Measurements from ENCODE around the gene PPP1R15A. TPM values are rescaled to one million over a fixed set of nuclear protein-coding genes. Genes with fewer than 3 reads are reported as not detected.
A peak's percentile ranks its signal among the peaks of the same experiment; 100 is the strongest.
"Not testable (repeated sequence)": the region's sequence is repeated elsewhere in the genome, so short reads cannot be mapped to it uniquely, and the experiment has no call there.

PPP1R15A gene
- total RNA-seq, 1 experiment from 2014 or later = 49.4 TPM

DNA sequence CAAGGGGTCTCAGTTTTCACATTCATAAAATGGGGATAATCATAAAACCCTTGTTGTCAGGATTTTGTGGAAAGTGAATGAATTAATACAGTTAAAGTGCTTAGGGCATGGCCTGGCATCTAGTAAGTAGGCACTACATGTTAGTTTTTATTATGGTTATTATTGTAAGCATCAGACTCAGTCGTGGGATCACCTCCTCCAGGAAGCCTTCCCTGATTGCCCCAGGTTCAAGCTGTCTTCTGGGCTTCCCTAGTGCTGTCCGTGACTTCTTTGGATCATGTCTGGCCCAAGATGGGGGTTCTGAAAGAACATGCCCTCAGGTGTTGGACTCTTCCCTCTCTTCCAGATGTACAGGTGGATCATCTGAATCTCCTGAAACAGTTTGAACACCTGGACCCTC lies 38.6 kb downstream of the PPP1R15A start:
- no peak for DNase-seq (ENCODE audit: low read depth)

DNA sequence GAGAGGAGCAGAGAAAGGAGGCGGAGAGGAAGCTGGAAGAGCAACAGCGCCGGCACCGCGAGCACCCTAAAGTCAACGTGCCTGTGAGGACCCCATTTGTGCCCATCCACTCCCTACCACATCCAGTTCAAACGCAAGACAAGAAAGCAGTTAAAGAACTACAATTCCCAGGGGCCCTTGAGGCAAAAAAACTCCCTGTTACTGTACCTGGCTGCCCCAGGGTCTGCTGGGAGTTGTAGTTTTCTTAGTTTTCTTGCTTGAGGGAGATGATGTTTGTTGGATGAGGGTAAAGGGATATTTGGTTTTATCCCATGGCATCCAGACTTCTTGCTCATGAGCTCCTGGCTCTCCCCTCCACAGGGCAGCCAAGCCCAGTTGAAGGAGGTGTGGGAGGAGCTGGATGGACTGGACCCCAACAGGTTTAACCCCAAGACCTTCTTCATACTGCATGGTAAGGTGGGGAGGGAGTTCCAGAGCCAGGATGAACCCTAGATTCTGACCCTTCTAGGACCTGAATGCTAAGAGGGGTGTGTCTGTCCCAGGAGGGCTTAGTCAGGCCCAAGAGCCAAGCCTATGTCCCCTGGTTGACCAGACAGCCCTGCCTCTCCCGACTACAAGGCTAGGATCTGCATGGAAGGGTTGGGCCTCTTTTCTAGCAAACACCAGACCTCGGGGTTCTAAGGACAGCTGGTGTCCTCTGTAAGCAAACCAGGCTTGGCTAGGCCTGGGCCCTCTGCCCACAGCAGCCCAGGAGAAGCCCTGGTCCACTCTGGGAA lies 41.1 kb downstream of the PPP1R15A start:
- no peak for DNase-seq (ENCODE audit: low read depth)

DNA sequence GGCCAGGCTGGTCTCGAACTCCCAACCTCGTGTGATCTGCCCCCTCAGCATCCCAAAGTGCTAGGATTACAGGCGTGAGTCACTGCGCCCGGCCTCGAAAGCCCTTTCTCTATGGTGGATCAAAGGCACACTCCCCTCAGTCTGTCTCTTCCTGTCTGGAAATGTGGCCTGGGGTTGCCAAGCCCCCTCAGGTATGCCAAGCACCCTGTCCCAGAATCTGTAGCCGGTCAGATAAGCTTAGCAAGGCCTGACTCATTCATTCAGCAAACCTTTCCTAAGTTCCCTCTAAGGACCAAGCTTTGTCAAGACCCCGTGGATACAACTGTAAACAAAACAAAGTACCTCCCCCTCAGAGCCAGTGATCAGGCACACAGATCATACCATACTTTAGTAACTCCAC lies 42.0 kb downstream of the PPP1R15A start:
- DNase-seq (ENCODE audit: low read depth) = no peak

DNA sequence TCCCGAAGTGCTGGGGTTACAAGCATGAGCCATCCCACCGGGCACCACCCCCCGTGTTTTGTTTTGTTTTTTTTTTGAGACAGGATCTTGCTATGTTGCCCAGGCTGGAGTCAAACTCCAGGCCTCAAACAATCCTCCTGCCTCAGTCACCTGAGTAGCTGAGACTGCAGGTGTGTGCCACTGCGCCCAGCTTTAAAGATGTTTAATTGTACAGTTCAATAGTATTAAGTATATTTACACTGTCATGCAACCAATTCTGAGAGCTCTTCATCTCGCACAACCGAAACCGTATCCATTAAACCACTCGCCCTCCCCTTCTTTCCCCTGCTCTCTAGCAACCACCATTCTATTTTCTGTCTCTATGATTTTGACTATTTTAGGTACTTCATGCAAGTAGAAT lies 43.5 kb downstream of the PPP1R15A start:
- DNase-seq (ENCODE audit: low read depth) = no peak

DNA sequence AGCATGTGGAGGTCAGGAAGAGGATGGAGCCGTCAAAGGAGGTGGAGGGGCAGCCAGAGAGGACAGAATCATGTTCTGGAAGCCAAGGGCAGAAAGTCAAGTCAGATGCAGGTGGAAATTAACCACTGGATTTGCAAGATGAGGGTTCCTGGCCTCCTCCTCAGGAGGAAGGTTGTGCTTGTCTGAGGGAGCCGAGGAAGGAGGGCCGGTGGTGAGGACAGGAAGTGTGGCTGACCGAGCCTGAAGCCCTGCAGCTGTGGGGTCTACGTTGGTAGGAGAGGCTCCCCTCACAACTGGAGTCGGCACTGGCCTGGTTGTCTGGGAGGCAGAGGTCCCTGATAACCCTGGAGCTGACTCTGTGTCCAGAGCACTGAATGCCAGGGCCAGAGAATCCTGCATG lies 45.9 kb downstream of the PPP1R15A start:
- DNase-seq (ENCODE audit: low read depth) = no peak

DNA sequence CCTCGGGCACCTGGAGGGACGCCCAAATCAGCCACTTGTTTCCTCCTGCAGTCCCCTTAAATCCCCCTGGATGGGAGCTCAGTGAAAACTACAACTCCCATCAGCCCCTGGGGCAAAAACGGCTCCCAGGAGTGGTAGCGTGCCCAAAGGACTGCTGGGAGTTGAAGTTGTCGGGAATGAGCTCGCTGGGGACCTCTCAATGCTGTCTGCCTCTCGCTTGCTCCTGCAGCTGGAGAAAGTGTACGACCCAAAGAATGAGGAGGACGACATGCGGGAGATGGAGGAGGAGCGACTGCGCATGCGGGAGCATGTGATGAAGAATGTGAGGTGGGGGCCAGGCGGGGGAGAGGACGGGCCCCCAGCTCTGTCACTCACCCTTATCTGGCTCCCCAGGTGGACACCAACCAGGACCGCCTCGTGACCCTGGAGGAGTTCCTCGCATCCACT lies 46.6 kb downstream of the PPP1R15A start:
- DNase-seq (ENCODE audit: low read depth) = peak; percentile 32

DNA sequence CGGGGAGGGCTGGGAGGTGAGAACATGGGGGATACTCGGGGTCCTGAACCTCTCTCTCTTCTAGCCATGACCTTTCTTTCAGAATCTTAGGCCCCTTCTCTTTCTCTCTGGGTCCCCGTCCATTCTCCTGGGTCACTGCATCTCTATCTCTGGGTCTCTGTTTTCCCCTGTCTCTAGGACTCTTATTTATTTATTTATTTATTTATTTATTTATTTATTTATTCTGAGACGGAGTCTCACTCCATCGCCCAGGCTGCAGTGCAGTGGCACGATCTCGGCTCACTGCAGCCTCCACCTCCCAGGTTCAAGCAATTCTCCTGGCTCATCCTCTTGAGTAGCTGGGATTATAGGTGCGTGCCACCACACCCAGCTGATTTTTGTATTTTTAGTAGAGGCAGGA lies 47.0 kb downstream of the PPP1R15A start:
- not testable (repeated sequence) for DNase-seq (ENCODE audit: low read depth)

DNA sequence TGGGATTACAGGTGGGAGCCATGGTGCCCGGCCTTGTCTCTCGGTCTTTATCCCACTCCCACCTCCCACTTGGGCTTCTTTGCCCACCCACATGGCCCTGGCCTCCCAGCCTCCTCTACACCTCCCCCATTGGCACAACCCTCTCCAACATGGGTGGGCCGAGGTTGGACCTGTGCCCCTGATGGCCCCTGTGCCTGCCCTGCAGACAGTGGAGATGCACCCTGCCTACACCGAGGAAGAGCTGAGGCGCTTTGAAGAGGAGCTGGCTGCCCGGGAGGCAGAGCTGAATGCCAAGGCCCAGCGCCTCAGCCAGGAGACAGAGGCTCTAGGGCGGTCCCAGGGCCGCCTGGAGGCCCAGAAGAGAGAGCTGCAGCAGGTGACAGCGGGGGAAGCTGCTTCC lies 48.7 kb downstream of the PPP1R15A start:
- DNase-seq (ENCODE audit: low read depth) = no peak

DNA sequence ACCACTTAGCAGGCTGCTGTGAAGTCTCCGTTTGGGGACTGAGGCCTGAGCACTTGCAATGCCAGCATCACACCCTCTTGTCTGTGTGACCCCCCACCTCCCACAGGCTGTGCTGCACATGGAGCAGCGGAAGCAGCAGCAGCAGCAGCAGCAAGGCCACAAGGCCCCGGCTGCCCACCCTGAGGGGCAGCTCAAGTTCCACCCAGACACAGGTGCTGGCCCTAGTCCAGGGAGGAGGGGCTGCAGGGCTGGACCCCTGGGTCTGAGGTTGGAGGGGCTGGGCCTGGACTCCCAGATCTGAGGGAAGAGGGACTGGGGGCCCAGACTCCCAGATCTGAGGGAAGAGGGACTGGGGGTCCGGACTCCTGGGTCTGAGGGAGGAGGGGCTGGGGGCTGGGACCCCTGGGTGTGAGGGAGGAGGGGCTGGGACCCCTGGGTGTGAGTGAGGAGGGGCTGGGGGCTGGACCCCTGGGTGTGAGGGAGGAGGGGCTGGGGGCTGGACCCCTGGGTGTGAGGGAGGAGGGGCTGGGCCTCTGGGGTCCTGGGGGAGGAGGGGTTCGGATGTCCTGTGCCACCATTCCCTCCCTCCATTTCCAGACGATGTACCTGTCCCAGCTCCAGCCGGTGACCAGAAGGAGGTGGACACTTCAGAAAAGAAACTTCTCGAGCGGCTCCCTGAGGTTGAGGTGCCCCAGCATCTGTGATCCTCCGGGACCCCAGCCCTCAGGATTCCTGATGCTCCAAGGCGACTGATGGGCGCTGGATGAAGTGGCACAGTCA lies 49.7 kb downstream of the PPP1R15A start:
- no peak for DNase-seq (ENCODE audit: low read depth)

DNA sequence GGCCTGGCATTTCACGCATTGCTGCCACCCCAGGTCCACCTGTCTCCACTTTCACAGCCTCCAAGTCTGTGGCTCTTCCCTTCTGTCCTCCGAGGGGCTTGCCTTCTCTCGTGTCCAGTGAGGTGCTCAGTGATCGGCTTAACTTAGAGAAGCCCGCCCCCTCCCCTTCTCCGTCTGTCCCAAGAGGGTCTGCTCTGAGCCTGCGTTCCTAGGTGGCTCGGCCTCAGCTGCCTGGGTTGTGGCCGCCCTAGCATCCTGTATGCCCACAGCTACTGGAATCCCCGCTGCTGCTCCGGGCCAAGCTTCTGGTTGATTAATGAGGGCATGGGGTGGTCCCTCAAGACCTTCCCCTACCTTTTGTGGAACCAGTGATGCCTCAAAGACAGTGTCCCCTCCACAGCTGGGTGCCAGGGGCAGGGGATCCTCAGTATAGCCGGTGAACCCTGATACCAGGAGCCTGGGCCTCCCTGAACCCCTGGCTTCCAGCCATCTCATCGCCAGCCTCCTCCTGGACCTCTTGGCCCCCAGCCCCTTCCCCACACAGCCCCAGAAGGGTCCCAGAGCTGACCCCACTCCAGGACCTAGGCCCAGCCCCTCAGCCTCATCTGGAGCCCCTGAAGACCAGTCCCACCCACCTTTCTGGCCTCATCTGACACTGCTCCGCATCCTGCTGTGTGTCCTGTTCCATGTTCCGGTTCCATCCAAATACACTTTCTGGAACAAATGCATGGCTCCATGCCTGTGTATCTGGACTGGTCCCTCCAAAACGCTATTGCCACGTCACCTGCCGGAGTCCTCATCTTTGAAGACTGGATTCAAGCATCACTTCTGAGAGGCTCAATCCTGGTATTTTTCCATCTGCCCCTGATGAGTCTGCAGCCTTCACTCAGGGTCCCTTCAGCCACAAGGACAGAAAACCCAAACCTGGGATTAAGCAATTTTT lies 50.6 kb downstream of the PPP1R15A start:
- no peak for DNase-seq (ENCODE audit: low read depth)

DNA sequence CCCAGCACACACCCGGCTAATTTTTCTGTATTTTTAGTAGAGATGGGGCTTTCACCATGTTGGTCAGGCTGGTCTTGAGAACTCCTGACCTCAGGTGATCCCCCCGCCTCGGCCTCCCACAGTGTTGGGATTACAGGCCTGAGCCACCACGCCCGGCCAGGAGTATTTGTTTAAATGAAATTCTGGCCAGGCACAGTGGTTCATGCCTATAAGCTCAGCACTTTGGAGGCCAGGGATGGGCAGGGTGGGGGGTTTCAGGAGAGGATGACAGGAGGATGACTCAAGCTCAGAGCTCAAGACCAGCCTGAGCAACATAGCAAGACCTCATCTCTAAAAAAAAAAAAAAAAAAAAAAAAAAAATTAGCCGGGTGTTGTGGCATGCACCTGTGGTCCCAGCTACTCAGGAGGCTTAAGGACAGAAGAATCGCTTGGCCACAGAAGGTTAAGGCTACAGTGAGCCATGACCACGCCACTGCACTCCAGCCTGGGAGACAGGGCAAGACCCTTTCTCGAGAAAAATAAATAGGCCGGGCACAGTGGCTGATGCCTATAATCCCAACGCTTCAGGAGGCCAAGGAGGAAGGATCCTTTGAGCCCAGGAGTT lies 53.1 kb downstream of the PPP1R15A start:
- peak; percentile 94 for DNase-seq (ENCODE audit: low read depth)

Other genes with a start within 250 kb of the PPP1R15A start
- gene DBP, start 235.0 kb upstream of the PPP1R15A start, total RNA-seq (2014; rRNA removed; shearing (Covaris generic)) = 10.3 and 11.1 TPM in 2 replicates
- gene CA11, start 226.2 kb upstream of the PPP1R15A start, total RNA-seq (2014; rRNA removed; shearing (Covaris generic)) = 0.77 and 1.4 TPM in 2 replicates
- gene NTN5, start 199.4 kb upstream of the PPP1R15A start, total RNA-seq (2014; rRNA removed; shearing (Covaris generic)) = not detected in 2 replicates
- not detected in 2 replicates for gene FUT2, start 176.4 kb upstream of the PPP1R15A start, total RNA-seq (2014; rRNA removed; shearing (Covaris generic))
- gene MAMSTR, start 152.7 kb upstream of the PPP1R15A start, total RNA-seq (2014; rRNA removed; shearing (Covaris generic)) = 0.35 TPM in 1 of 2 replicates, not detected in the other
- gene RASIP1, start 131.8 kb upstream of the PPP1R15A start, total RNA-seq (2014; rRNA removed; shearing (Covaris generic)) = not detected in 2 replicates
- gene IZUMO1, start 125.5 kb upstream of the PPP1R15A start, total RNA-seq (2014; rRNA removed; shearing (Covaris generic)) = not detected in 2 replicates
- gene FUT1, start 119.8 kb upstream of the PPP1R15A start, total RNA-seq (2014; rRNA removed; shearing (Covaris generic)) = 0.10 TPM in 1 of 2 replicates, not detected in the other
- not detected in 2 replicates for gene FGF21, start 116.9 kb upstream of the PPP1R15A start, total RNA-seq (2014; rRNA removed; shearing (Covaris generic))
- 54.2 and 60.6 TPM in 2 replicates for gene BCAT2, start 61.4 kb upstream of the PPP1R15A start, total RNA-seq (2014; rRNA removed; shearing (Covaris generic))
- not detected in 2 replicates for gene HSD17B14, start 35.9 kb upstream of the PPP1R15A start, total RNA-seq (2014; rRNA removed; shearing (Covaris generic))
- 0.31 TPM in 1 of 2 replicates, not detected in the other for gene PLEKHA4, start 3.8 kb upstream of the PPP1R15A start, total RNA-seq (2014; rRNA removed; shearing (Covaris generic))
- gene TULP2, start 26.3 kb downstream of the PPP1R15A start, total RNA-seq (2014; rRNA removed; shearing (Covaris generic)) = not detected in 2 replicates
- gene NUCB1, start 27.9 kb downstream of the PPP1R15A start, total RNA-seq (2014; rRNA removed; shearing (Covaris generic)) = 107 and 146 TPM in 2 replicates
- 0.57 TPM in 1 of 2 replicates, not detected in the other for gene DHDH, start 61.3 kb downstream of the PPP1R15A start, total RNA-seq (2014; rRNA removed; shearing (Covaris generic))
- gene BAX, start 82.5 kb downstream of the PPP1R15A start, total RNA-seq (2014; rRNA removed; shearing (Covaris generic)) = 198 and 273 TPM in 2 replicates
- 4,284 and 5,930 TPM in 2 replicates for gene FTL, start 92.9 kb downstream of the PPP1R15A start, total RNA-seq (2014; rRNA removed; shearing (Covaris generic))
- 35.2 and 46.1 TPM in 2 replicates for gene GYS1, start 120.9 kb downstream of the PPP1R15A start, total RNA-seq (2014; rRNA removed; shearing (Covaris generic))
- 498 and 522 TPM in 2 replicates for gene RUVBL2, start 121.5 kb downstream of the PPP1R15A start, total RNA-seq (2014; rRNA removed; shearing (Covaris generic))
- not detected in 2 replicates for gene LHB, start 144.7 kb downstream of the PPP1R15A start, total RNA-seq (2014; rRNA removed; shearing (Covaris generic))
- not detected in 2 replicates for gene CGB3, start 151.9 kb downstream of the PPP1R15A start, total RNA-seq (2014; rRNA removed; shearing (Covaris generic))
- 0.71 TPM in 1 of 2 replicates, not detected in the other for gene CGB2, start 159.5 kb downstream of the PPP1R15A start, total RNA-seq (2014; rRNA removed; shearing (Covaris generic))
- not detected in 2 replicates for gene CGB1, start 164.5 kb downstream of the PPP1R15A start, total RNA-seq (2014; rRNA removed; shearing (Covaris generic))
- 0.16 and 0.67 TPM in 2 replicates for gene CGB5, start 171.4 kb downstream of the PPP1R15A start, total RNA-seq (2014; rRNA removed; shearing (Covaris generic))
- gene CGB8, start 176.7 kb downstream of the PPP1R15A start, total RNA-seq (2014; rRNA removed; shearing (Covaris generic)) = 5.8 and 11.3 TPM in 2 replicates
- 0.10 and 0.61 TPM in 2 replicates for gene CGB7, start 185.3 kb downstream of the PPP1R15A start, total RNA-seq (2014; rRNA removed; shearing (Covaris generic))
- not detected in 2 replicates for gene NTF4, start 192.4 kb downstream of the PPP1R15A start, total RNA-seq (2014; rRNA removed; shearing (Covaris generic))
- not detected in 2 replicates for gene KCNA7, start 200.3 kb downstream of the PPP1R15A start, total RNA-seq (2014; rRNA removed; shearing (Covaris generic))
- 265 and 348 TPM in 2 replicates for gene SNRNP70, start 213.0 kb downstream of the PPP1R15A start, total RNA-seq (2014; rRNA removed; shearing (Covaris generic))
- gene LIN7B, start 241.9 kb downstream of the PPP1R15A start, total RNA-seq (2014; rRNA removed; shearing (Covaris generic)) = 2.6 and 3.2 TPM in 2 replicates
- gene C19orf73, start 246.7 kb downstream of the PPP1R15A start, total RNA-seq (2014; rRNA removed; shearing (Covaris generic)) = 1.6 and 2.1 TPM in 2 replicates
- 5.0 and 9.3 TPM in 2 replicates for gene PPFIA3, start 247.1 kb downstream of the PPP1R15A start, total RNA-seq (2014; rRNA removed; shearing (Covaris generic))